Endothelial cell (in vitro differentiated cells): ENCODE measurements around the gene RASAL2. TPM values are rescaled to one million over a fixed set of nuclear protein-coding genes. Genes with fewer than 3 reads are reported as not detected.

ENCODE experiments used
- DNase-seq: peaks from one replicate; pipeline ENCODE4 v3.0.0; 2021; ENCODE audit warnings: low spot score
- H3K27ac Mint-ChIP-seq: one replicate; pipeline ENCODE4 v1.8.0; 2021; ENCODE audit warnings: mixed read lengths, inconsistent platforms; ENCODE audit not compliant: unreplicated experiment
- H3K27me3 Mint-ChIP-seq: one replicate; pipeline ENCODE4 v1.8.0; 2021; ENCODE audit warnings: mild to moderate bottlenecking, moderate library complexity, mixed read lengths, inconsistent platforms; ENCODE audit not compliant: unreplicated experiment
- H3K36me3 Mint-ChIP-seq: one replicate; pipeline ENCODE4 v1.8.0; 2021; ENCODE audit warnings: mild to moderate bottlenecking, low read depth, mixed read lengths, inconsistent platforms; ENCODE audit not compliant: unreplicated experiment
- H3K4me1 Mint-ChIP-seq: one replicate; pipeline ENCODE4 v1.8.0; 2021; ENCODE audit warnings: mild to moderate bottlenecking, mixed read lengths, inconsistent platforms; ENCODE audit not compliant: unreplicated experiment
- H3K4me3 Mint-ChIP-seq: one replicate; pipeline ENCODE4 v1.8.0; 2021; ENCODE audit warnings: mild to moderate bottlenecking, mixed read lengths, inconsistent platforms; ENCODE audit not compliant: unreplicated experiment
- H3K9me3 Mint-ChIP-seq: one replicate; pipeline ENCODE4 v1.8.0; 2021; ENCODE audit warnings: mixed read lengths, inconsistent platforms; ENCODE audit not compliant: unreplicated experiment
- CTCF ChIP-seq: fragments of 200-600 bp; sonication (generic); IDR thresholded peaks from one replicate; pipeline ENCODE4 v1.5.0; 2021; ENCODE audit warnings: antibody characterized with exemption; ENCODE audit not compliant: unreplicated experiment
- total RNA-seq: library from RNA; stranded (reverse); fragmentation: NEBNext Ultra II Directional; extraction: Animal tissue kit (Norgen Biotek cat#: 25700); gene quantifications from one replicate; pipeline ENCODE4 v1.2.1, GENCODE V29; 2021; ENCODE audit not compliant: unreplicated experiment

RASAL2 gene
- total RNA-seq, 1 donor from 2014 or later: 82.1 TPM

- no peak for TF ChIP-seq CTCF
- H3K27ac Mint-ChIP-seq: no peak overlapping the region
- no peaks in the 10 kb centered on the region for H3K36me3 Mint-ChIP-seq
Observed at GRCh38 chr1:178337091-178337706, 243.3 kb downstream of the RASAL2 start.

GRCh38 chr1:178339834-178340233 is 245.9 kb downstream of the RASAL2 start:
- peaks cover 37% of the 10 kb centered on the region for H3K4me1 Mint-ChIP-seq
- H3K9me3 Mint-ChIP-seq: no peaks in the 10 kb centered on the region
- no peak for TF ChIP-seq CTCF
- no peaks in the 10 kb centered on the region for H3K36me3 Mint-ChIP-seq
- no peak overlapping the region for H3K4me3 Mint-ChIP-seq
- no peak overlapping the region for H3K27ac Mint-ChIP-seq
- no peaks in the 10 kb centered on the region for H3K27me3 Mint-ChIP-seq
- DNase-seq: no peak

More at GRCh38 chr1:178337091-178337706, 243.3 kb downstream of the RASAL2 start:
- H3K27me3 Mint-ChIP-seq: no peaks in the 10 kb centered on the region
- no peak for DNase-seq
- H3K9me3 Mint-ChIP-seq: no peaks in the 10 kb centered on the region
- H3K4me3 Mint-ChIP-seq: no peak overlapping the region
- H3K4me1 Mint-ChIP-seq: peaks cover 23% of the 10 kb centered on the region

GRCh38 chr1:178341261-178341956 is 247.5 kb downstream of the RASAL2 start:
- Mint-ChIP-seq H3K27me3 (no peaks in the 10 kb centered on the region), H3K9me3 (no peaks in the 10 kb centered on the region), H3K4me1 (peaks cover 40% of the 10 kb centered on the region)

GRCh38 chr1:178342745-178343144 is 248.8 kb downstream of the RASAL2 start:
- H3K4me1 Mint-ChIP-seq: peaks cover 40% of the 10 kb centered on the region
- no peak for TF ChIP-seq CTCF

More at GRCh38 chr1:178341261-178341956, 247.5 kb downstream of the RASAL2 start:
- peak overlapping the region; percentile 97 for H3K27ac Mint-ChIP-seq
- DNase-seq: peak; percentile 76
- H3K36me3 Mint-ChIP-seq: no peaks in the 10 kb centered on the region
- no peak for TF ChIP-seq CTCF
- peak overlapping the region; percentile 80 for H3K4me3 Mint-ChIP-seq

GRCh38 chr1:178344513-178345091 is 250.7 kb downstream of the RASAL2 start:
- Mint-ChIP-seq H3K4me3 (no peak overlapping the region), H3K27me3 (no peaks in the 10 kb centered on the region), H3K4me1 (peaks cover 35% of the 10 kb centered on the region), H3K27ac (peak overlapping the region; percentile 74), H3K36me3 (no peaks in the 10 kb centered on the region), H3K9me3 (no peaks in the 10 kb centered on the region)
- TF ChIP-seq CTCF: no peak
- no peak for DNase-seq

More at GRCh38 chr1:178342745-178343144, 248.8 kb downstream of the RASAL2 start:
- H3K4me3 Mint-ChIP-seq: peak overlapping the region; percentile 32
- H3K27ac Mint-ChIP-seq: peak overlapping the region; percentile 73
- H3K9me3 Mint-ChIP-seq: no peaks in the 10 kb centered on the region
- no peaks in the 10 kb centered on the region for H3K27me3 Mint-ChIP-seq
- DNase-seq: no peak
- no peaks in the 10 kb centered on the region for H3K36me3 Mint-ChIP-seq
